T-helper 22 cell (primary cell): ENCODE results near the gene TMEM114.

Experiments
- DNase-seq: peaks from one replicate; pipeline ENCODE4 v3.0.0-alpha.2; 2020; ENCODE audit warnings: low read depth

TMEM114 gene

GRCh38 chr16:8611886-8612600, 21.7 kb upstream of the TMEM114 start:
- DNase-seq: no peak

- DNase-seq: no peak
Observed at GRCh38 chr16:8611122-8611521, 20.8 kb upstream of the TMEM114 start.

DNA sequence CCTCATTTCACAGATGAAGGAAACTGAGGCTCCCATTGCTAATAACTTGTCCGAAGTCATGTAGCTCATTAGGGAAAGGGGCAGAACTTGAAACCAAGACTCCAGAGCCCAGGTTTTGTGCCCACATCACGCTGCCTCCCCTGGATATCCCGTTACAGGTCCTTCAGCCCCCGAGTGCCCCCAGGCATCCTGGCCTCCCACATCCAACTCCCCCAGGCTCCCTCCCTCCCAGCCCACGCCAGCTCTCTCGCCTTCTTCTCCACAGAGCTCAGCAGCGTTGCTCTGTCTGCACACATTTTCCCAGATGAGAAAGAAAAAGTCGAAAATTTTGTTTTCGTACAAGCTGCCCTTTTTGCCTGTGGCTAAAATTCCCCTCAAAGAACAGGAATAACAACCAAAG, 16.9 kb upstream of the TMEM114 start:
- DNase-seq: no peak

DNA sequence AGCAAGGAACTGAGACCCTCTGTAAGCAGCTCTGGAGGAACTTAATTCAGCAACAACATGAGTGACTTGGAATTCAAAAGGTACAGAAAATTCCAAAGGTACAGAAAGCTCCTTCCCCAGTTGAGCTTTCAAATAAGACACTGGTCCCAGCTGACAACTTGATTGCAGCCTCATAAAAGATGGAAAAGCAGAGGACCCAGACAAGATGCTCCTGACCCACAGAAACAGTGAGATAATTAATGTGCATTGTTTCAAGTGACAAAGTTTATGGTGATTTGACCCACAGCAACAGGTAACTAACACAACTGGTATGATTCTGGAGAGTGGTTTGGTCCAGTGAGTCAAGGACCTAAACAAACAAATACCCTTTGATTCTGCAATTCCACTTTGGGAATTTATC, 15.2 kb upstream of the TMEM114 start:
- no peak for DNase-seq

DNA sequence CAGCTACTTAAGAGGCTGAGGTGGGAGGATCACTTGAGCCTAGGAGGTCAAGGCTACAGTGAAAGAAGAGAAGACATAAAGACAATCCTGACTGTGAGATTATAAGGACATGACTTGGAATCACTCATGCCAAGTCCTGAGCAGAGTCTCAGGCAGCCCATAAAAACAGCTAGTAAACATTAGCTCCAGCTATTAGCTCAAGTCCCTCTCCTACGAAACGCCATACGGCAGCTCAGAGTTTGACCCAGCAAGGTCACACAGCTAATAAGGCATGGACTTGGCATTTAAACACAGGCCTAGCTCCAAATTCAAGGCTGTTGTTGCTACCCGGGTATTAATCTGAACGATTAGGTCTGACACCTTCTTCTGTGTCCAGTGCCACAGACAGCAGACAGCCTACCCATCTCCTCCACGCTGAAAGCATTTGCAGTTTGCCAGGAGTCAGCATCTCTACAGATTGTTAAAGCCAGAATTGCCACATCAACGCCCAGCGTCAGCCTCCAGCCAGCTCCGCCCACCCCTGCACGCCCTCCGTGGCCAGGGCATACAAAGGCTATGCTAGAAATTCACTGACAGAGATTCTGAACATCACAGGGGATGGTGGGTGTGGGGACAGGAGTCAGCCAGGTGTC, 9.9 kb upstream of the TMEM114 start:
- no peak for DNase-seq

- no peak for DNase-seq
Observed at GRCh38 chr16:8596581-8596980, 6.3 kb upstream of the TMEM114 start.

- DNase-seq: no peak
Observed at GRCh38 chr16:8595783-8596182, 5.5 kb upstream of the TMEM114 start.

GRCh38 chr16:8594149-8594666, 3.9 kb upstream of the TMEM114 start:
- no peak for DNase-seq

GRCh38 chr16:8591451-8591850, 1.1 kb upstream of the TMEM114 start:
- no peak for DNase-seq

- DNase-seq: no peak
Observed at GRCh38 chr16:8590811-8591210, 500 bp upstream of the TMEM114 start.

DNA sequence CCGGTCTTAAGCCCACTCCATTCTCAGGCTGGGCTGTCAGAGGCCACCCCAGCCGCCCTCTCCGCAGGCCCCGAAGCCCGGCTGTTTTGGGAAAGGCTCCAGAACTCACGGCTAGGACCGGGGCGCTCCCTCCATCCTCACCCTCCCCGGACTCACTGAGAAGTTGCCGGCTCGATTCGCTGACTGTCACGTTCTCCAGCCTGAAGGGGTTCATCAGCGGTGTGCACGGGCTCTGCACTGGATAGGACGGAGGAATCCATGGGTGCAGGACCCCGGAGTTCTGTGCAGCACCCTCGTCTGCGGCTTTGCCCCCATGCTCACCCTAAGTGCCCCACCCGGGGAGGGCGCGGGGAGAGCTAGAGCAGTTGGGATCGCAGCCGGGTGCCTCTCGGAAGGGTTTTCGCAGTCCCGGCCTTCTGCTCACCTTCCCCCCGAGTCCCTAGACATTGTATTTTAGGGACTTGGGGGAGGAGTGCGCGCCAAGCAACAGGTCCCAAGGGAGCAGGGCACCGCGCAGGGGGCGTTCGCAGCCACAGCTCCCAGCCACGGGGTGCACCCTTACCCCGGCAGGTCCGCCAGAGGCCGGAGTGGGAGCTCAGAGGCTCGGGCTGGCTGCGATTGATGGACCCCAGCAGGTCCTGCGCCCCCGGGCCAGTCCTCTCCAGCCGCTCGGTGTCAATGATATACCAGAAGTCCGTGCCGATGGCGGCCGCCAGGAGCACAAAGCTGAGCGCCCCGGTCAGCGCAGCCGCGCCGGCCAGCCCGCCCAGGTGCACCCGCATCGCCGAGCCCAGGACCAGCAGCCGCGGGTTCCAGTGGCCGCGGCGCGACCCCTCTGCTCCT, 1.0 kb downstream of the TMEM114 start:
- no peak for DNase-seq

- DNase-seq: no peak
Observed at GRCh38 chr16:8588682-8589056, 1.6 kb downstream of the TMEM114 start.

- DNase-seq: no peak
Observed at GRCh38 chr16:8587065-8587464, 3.2 kb downstream of the TMEM114 start.

- DNase-seq: no peak
Observed at GRCh38 chr16:8585857-8586256, 4.5 kb downstream of the TMEM114 start.

DNA sequence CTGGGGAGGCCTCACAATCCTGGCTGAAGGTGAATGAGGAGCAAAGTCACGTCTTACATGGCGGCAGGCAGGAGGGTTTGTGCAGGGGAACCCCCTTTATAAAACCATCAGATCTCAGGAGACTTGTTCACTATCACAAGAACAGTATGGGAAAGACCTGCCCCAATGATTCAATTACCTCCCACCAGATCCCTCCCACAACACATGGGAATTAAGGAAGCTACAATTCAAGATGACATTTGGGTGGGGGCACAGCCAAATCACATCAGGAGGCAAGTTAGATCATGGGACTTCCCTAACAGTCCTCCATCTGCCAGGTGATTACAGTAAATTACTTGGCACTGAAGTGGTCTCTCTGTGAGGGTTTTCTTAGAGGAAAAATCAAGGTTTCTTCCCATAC, 5.3 kb downstream of the TMEM114 start:
- DNase-seq: no peak

GRCh38 chr16:8583732-8584131, 6.6 kb downstream of the TMEM114 start:
- DNase-seq: no peak

DNA sequence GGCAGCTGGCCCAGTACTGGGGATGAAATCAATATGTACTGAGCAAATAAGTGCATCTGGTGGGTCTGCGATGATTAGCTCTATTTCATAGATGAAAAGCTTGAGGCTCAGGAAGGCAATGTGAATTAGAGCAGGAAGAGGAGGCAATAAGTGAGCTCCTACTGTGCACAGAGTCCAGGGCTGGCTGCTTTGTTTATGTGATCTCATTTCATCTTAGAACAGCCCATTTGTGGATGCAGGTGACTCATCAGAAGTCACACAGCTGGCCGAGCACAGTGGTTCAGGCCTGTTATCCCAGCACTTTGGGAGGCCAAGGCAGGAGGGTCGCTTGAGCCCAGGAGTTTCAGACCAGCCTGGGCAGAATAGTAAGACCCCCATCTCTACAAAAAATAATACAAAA, 7.1 kb downstream of the TMEM114 start:
- no peak for DNase-seq

DNA sequence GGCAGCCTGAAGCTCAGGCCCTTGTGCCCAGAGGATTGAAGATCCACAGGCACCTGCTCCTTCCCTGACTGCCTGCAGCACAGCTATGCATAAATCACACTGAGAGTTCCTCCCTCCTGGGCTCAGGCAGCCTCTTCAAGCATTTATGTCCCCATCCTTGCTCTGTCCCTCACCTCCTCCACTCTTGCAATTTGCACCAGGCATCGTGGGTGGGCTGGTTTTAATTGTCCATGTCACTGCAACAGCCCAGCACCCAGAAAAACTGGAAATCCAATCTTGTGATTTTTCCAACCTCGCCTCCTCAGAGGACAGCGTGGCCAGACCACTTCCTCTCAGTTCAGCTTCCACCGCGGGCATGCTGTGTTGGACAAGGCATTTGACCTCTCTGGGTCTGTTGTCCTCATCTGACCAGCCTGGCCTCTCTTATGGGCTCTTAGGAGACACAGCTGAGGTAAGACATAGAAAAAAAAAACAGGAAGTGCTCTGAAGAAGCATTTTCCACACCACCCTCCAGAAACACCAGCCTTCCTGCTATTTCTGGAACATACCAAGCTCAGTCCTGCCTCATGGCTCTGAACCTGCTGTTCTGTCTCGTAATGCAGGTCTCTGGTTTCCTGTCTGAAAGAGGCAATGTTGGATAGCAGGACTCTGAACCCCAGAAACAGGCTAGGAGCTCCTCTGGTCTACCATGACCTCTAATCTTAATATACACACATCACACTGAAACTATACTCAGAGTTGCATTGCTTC, 8.3 kb downstream of the TMEM114 start:
- no peak for DNase-seq

GRCh38 chr16:8579559-8579958, 10.8 kb downstream of the TMEM114 start:
- no peak for DNase-seq

GRCh38 chr16:8577678-8578304, 12.5 kb downstream of the TMEM114 start:
- DNase-seq: no peak

GRCh38 chr16:8576141-8577004, 13.9 kb downstream of the TMEM114 start:
- no peak for DNase-seq
